Stimulated activated CD8-positive, alpha-beta memory T cell treated with anti-CD3 and anti-CD28 coated beads, Interleukin-4, amount 100 ng/mL, for 48 hours (primary cell): ENCODE results near the gene RBMS3.
"Not testable (repeated sequence)": the region's sequence is repeated elsewhere in the genome, so short reads cannot be mapped to it uniquely, and the experiment has no call there.

Source experiments
- DNase-seq: peaks from one replicate; pipeline ENCODE4 v3.0.0-alpha.2; 2020

The RBMS3 gene

GRCh38 chr3:29642393-29643033 lies 361.6 kb downstream of the RBMS3 start:
- no peak for DNase-seq

- DNase-seq: no peak
Measured at GRCh38 chr3:29643034-29643425, 362.2 kb downstream of the RBMS3 start.

- DNase-seq: no peak
Measured at GRCh38 chr3:29644261-29644660, 363.4 kb downstream of the RBMS3 start.

- DNase-seq: no peak
Measured at GRCh38 chr3:29644956-29645636, 364.2 kb downstream of the RBMS3 start.

GRCh38 chr3:29646043-29646442 lies 365.2 kb downstream of the RBMS3 start:
- no peak for DNase-seq

- no peak for DNase-seq
Measured at GRCh38 chr3:29649815-29650547, 369.1 kb downstream of the RBMS3 start.

- DNase-seq: no peak
Measured at GRCh38 chr3:29653680-29654079, 372.8 kb downstream of the RBMS3 start.

- no peak for DNase-seq
Measured at GRCh38 chr3:29655015-29655747, 374.3 kb downstream of the RBMS3 start.

- no peak for DNase-seq
Measured at GRCh38 chr3:29665688-29666087, 384.8 kb downstream of the RBMS3 start.

GRCh38 chr3:29668233-29668632 lies 387.4 kb downstream of the RBMS3 start:
- DNase-seq: no peak

- no peak for DNase-seq
Measured at GRCh38 chr3:29668728-29669127, 387.9 kb downstream of the RBMS3 start.

GRCh38 chr3:29670476-29670875 lies 389.6 kb downstream of the RBMS3 start:
- not testable (repeated sequence) for DNase-seq

GRCh38 chr3:29677421-29677820 lies 396.6 kb downstream of the RBMS3 start:
- DNase-seq: no peak

GRCh38 chr3:29679944-29680343 lies 399.1 kb downstream of the RBMS3 start:
- no peak for DNase-seq

- no peak for DNase-seq
Measured at GRCh38 chr3:29683018-29683993, 402.4 kb downstream of the RBMS3 start.

GRCh38 chr3:29686889-29687592 lies 406.2 kb downstream of the RBMS3 start:
- DNase-seq: no peak

- no peak for DNase-seq
Measured at GRCh38 chr3:29690686-29691353, 409.9 kb downstream of the RBMS3 start.

GRCh38 chr3:29693863-29694262 lies 413.0 kb downstream of the RBMS3 start:
- DNase-seq: no peak

- no peak for DNase-seq
Measured at GRCh38 chr3:29694331-29694730, 413.5 kb downstream of the RBMS3 start.

GRCh38 chr3:29694783-29695182 lies 413.9 kb downstream of the RBMS3 start:
- DNase-seq: no peak

GRCh38 chr3:29695201-29695600 lies 414.3 kb downstream of the RBMS3 start:
- DNase-seq: no peak
